ENCODE results near the gene ANO4.

The ANO4 gene

GRCh38 chr12:101038289-101038871 lies 243.8 kb downstream of the ANO4 start:
- no peak overlapping the region for H3K27ac ChIP-seq
- TF ChIP-seq ZFX (IDR thresholded peaks at IDR 0.05): no peak
- TF ChIP-seq CTCF (conservative IDR thresholded peaks at IDR 0.05): no peak

- TF ChIP-seq ZFX (IDR thresholded peaks at IDR 0.05): no peak
- TF ChIP-seq CTCF (conservative IDR thresholded peaks at IDR 0.05): no peak
- no peak overlapping the region for H3K27ac ChIP-seq
Measured at GRCh38 chr12:101039848-101040531, 245.4 kb downstream of the ANO4 start.

GRCh38 chr12:101040936-101041335 lies 246.4 kb downstream of the ANO4 start:
- TF ChIP-seq CTCF (conservative IDR thresholded peaks at IDR 0.05): no peak
- no peak for TF ChIP-seq ZFX (IDR thresholded peaks at IDR 0.05)

GRCh38 chr12:101042211-101042610 lies 247.6 kb downstream of the ANO4 start:
- no peak overlapping the region for H3K27ac ChIP-seq
- no peak for TF ChIP-seq ZFX (IDR thresholded peaks at IDR 0.05)
- TF ChIP-seq CTCF (conservative IDR thresholded peaks at IDR 0.05): no peak

More at GRCh38 chr12:101040936-101041335, 246.4 kb downstream of the ANO4 start:
- no peak overlapping the region for H3K27ac ChIP-seq

- H3K27ac ChIP-seq: no peak overlapping the region
- no peak for TF ChIP-seq CTCF (conservative IDR thresholded peaks at IDR 0.05)
- TF ChIP-seq ZFX (IDR thresholded peaks at IDR 0.05): no peak
Measured at GRCh38 chr12:101044512-101045059, 250.0 kb downstream of the ANO4 start.

- H3K27ac ChIP-seq: no peak overlapping the region
- TF ChIP-seq ZFX (IDR thresholded peaks at IDR 0.05): no peak
- no peak for TF ChIP-seq CTCF (conservative IDR thresholded peaks at IDR 0.05)
Measured at GRCh38 chr12:101045486-101046464, 251.2 kb downstream of the ANO4 start.
